ENCODE measurements around the gene TECR. TPM values are rescaled to one million over a fixed set of nuclear protein-coding genes. Genes with fewer than 3 reads are reported as not detected.

The TECR gene
- total and polyA plus RNA-seq, 9 of the 15 experiments (the other 6 are each of a cell fraction or from before 2014, with no cell fraction given), result 29.3 to 211 (median 81.4) TPM

DNA sequence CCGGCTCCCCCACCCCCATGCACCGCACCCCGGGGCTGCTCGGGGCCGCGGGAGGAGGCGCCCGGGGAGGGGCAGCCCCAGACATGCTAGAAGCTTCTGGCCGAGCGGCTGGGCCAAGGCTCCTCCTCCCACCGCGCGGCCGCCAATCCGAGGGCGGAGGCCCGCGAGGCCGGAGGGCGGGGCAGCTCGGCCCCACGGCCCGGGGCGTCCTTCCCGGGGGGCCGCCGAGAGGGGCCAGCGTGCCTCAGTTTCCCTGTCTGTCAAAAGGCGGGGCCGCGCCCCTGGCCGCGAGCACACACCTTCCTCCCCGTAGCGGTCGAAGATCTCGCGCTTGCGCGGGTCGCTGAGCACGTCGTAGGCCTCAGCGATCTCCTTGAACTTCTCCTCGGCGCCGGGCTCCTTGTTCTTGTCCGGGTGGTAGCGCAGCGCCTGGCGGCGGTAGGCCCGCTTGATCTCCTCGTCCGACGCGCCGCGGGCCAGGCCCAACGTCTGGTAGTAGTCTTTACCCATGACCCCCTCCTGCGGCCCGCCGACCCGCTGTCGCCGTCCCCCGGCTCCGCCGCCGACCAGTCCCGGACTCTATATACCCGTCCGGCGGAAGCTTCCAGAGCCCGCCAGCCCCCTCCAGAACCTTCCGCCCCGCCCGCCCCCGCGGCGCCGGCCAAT lies 11.4 kb upstream of the TECR start, which contains the start of gene DNAJB1 (continued):
- TF ChIP-seq, protein P1, sequence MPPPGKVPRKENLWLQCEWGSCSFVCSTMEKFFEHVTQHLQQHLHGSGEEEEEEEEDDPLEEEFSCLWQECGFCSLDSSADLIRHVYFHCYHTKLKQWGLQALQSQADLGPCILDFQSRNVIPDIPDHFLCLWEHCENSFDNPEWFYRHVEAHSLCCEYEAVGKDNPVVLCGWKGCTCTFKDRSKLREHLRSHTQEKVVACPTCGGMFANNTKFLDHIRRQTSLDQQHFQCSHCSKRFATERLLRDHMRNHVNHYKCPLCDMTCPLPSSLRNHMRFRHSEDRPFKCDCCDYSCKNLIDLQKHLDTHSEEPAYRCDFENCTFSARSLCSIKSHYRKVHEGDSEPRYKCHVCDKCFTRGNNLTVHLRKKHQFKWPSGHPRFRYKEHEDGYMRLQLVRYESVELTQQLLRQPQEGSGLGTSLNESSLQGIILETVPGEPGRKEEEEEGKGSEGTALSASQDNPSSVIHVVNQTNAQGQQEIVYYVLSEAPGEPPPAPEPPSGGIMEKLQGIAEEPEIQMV (tag; conservative IDR thresholded peaks at IDR 0.05; ENCODE audit: low read depth), result no peak
- TF ChIP-seq ZC3H8 (IDR thresholded peaks at IDR 0.05), result no peak
- TF ChIP-seq, protein P2, sequence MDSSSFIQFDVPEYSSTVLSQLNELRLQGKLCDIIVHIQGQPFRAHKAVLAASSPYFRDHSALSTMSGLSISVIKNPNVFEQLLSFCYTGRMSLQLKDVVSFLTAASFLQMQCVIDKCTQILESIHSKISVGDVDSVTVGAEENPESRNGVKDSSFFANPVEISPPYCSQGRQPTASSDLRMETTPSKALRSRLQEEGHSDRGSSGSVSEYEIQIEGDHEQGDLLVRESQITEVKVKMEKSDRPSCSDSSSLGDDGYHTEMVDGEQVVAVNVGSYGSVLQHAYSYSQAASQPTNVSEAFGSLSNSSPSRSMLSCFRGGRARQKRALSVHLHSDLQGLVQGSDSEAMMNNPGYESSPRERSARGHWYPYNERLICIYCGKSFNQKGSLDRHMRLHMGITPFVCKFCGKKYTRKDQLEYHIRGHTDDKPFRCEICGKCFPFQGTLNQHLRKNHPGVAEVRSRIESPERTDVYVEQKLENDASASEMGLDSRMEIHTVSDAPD (CRISPR knock-in tag; IDR thresholded peaks at IDR 0.05), result no peak
- peak; percentile 92 for TF ChIP-seq BCOR (IDR thresholded peaks at IDR 0.05)
- peak; percentile 96 for TF ChIP-seq CCNT2 (IDR thresholded peaks at IDR 0.05; ENCODE audit: borderline replicate concordance, extremely low read depth, insufficient read length, low read depth, low read length)
- no peak for TF ChIP-seq ZNF707 (CRISPR knock-in tag; conservative IDR thresholded peaks at IDR 0.05)
- TF ChIP-seq NR2F6 (CRISPR knock-in tag; IDR thresholded peaks at IDR 0.05), result no peak
- peak; percentile 57 for TF ChIP-seq BRD9 (IDR thresholded peaks at IDR 0.05; ENCODE audit: low read depth, partially characterized antibody)
- peak in 1 of 3 experiments; percentile 73 for TF ChIP-seq YY1 (IDR thresholded peaks at IDR 0.05; ENCODE audit: borderline replicate concordance in 1 of 3, control insufficient read depth in 1 of 3, extremely low read depth in 1 of 3, insufficient read depth in 3 of 3, insufficient read length in 1 of 3, insufficient replicate concordance in 2 of 3, low read depth in 1 of 3, low read length in 2 of 3)
- peak; percentile 83 for TF ChIP-seq GTF2A2 (tag; IDR thresholded peaks at IDR 0.05)
- no peak for TF ChIP-seq CBX8 (IDR thresholded peaks at IDR 0.05; ENCODE audit: borderline replicate concordance, extremely low read depth, low read depth, low read length, poor library complexity, severe bottlenecking)
- TF ChIP-seq ZBTB1 (CRISPR knock-in tag; IDR thresholded peaks at IDR 0.05; ENCODE audit: borderline replicate concordance, low read depth), result peak; percentile 76; the same call in 1 of the 2 replicates
- no peak for TF ChIP-seq ZNF76 (CRISPR knock-in tag; IDR thresholded peaks at IDR 0.05; ENCODE audit: borderline replicate concordance)
- peak; percentile 28; the same call in 1 of the 2 replicates for TF ChIP-seq ARID1B (IDR thresholded peaks at IDR 0.05)
- TF ChIP-seq KDM1A (IDR thresholded peaks at IDR 0.05), result no peak
- peak; percentile 41 for TF ChIP-seq HCFC1 (IDR thresholded peaks at IDR 0.05; ENCODE audit: low read depth, low read length)
- TF ChIP-seq SMC3 (conservative IDR thresholded peaks at IDR 0.05; ENCODE audit: insufficient read depth, low read depth, low read length), result 0 out of 2 replicates have a peak, but pooled peaks have one; percentile 3
- TF ChIP-seq, protein P3, sequence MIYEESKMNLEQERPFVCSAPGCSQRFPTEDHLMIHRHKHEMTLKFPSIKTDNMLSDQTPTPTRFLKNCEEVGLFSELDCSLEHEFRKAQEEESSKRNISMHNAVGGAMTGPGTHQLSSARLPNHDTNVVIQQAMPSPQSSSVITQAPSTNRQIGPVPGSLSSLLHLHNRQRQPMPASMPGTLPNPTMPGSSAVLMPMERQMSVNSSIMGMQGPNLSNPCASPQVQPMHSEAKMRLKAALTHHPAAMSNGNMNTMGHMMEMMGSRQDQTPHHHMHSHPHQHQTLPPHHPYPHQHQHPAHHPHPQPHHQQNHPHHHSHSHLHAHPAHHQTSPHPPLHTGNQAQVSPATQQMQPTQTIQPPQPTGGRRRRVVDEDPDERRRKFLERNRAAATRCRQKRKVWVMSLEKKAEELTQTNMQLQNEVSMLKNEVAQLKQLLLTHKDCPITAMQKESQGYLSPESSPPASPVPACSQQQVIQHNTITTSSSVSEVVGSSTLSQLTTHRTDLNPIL (CRISPR knock-in tag; IDR thresholded peaks at IDR 0.05), result no peak
- TF ChIP-seq, protein P4, sequence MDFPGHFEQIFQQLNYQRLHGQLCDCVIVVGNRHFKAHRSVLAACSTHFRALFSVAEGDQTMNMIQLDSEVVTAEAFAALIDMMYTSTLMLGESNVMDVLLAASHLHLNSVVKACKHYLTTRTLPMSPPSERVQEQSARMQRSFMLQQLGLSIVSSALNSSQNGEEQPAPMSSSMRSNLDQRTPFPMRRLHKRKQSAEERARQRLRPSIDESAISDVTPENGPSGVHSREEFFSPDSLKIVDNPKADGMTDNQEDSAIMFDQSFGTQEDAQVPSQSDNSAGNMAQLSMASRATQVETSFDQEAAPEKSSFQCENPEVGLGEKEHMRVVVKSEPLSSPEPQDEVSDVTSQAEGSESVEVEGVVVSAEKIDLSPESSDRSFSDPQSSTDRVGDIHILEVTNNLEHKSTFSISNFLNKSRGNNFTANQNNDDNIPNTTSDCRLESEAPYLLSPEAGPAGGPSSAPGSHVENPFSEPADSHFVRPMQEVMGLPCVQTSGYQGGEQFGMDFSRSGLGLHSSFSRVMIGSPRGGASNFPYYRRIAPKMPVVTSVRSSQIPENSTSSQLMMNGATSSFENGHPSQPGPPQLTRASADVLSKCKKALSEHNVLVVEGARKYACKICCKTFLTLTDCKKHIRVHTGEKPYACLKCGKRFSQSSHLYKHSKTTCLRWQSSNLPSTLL (IDR thresholded peaks at IDR 0.05), result 0 out of 2 replicates have a peak, but pooled peaks have one; percentile 42
